H1 (cell line): ENCODE results near the gene KCNT1. TPM values are rescaled to one million over a fixed set of nuclear protein-coding genes. Genes with fewer than 3 reads are reported as not detected.

Experiments used
- CTCF ChIA-PET: fragments of 300-600 bp; sonication (Branson Sonifier 250); formaldehyde crosslinking; loops from one replicate; lab custom pipeline; 2021; ENCODE audit not compliant: partially characterized antibody; lab: Charles Lee
- POLR2A ChIA-PET: fragments of 300-600 bp; sonication (Branson Sonifier 250); formaldehyde crosslinking; loops from one replicate; lab custom pipeline; 2021; ENCODE audit warnings: inconsistent platforms; ENCODE audit not compliant: partially characterized antibody; lab: Charles Lee
- DNase-seq, 2 experiments: peaks; one replicate each; pipeline versions ENCODE4 v3.0.0 to v3.0.0-alpha.2; 2010 to 2022; ENCODE audit warnings: low spot score in 2 of 2, low read depth in 1 of 2, mixed read lengths in 1 of 2
- FAIRE-seq: peaks from 2 replicates; lab custom pipeline; 2011; peaks lifted over from hg19 to GRCh38; lab: Jason Lieb, UNC
- H2AFZ ChIP-seq: 2 replicates; pipeline ENCODE4 v1.8.1; 2012; ENCODE audit warnings: low read length, inconsistent platforms
- H2AK5ac ChIP-seq: 2 replicates; pipeline ENCODE4 v1.6.1; 2013; ENCODE audit warnings: low read depth, low read length
- H2BK120ac ChIP-seq: replicated peaks from 2 replicates; pipeline ENCODE3; 2013; ENCODE audit warnings: low read depth, low read length, inconsistent platforms
- H2BK12ac ChIP-seq: 2 replicates; pipeline ENCODE4 v1.6.1; 2013; ENCODE audit warnings: low read depth, low read length
- H2BK15ac ChIP-seq: 2 replicates; pipeline ENCODE4 v1.6.1; 2013; ENCODE audit warnings: low read length
- H2BK20ac ChIP-seq: 2 replicates; pipeline ENCODE4 v1.6.1; 2013; ENCODE audit warnings: low read length
- H2BK5ac ChIP-seq: 2 replicates; pipeline ENCODE4 v1.6.1; 2013; ENCODE audit warnings: low read depth, low read length
- H3K14ac ChIP-seq: 2 replicates; pipeline ENCODE4 v1.6.1; 2013; ENCODE audit warnings: inconsistent platforms; ENCODE audit not compliant: insufficient read length
- H3K18ac ChIP-seq: 2 replicates; pipeline ENCODE4 v1.6.1; 2013; ENCODE audit warnings: low read length; ENCODE audit errors: extremely low read depth
- H3K23ac ChIP-seq: 2 replicates; pipeline ENCODE4 v1.6.1; 2013; ENCODE audit warnings: inconsistent platforms; ENCODE audit not compliant: insufficient read length
- H3K23me2 ChIP-seq: 2 replicates; pipeline ENCODE4 v1.6.1; 2013; ENCODE audit warnings: low read depth, low read length
- H3K27ac ChIP-seq: 2 replicates; pipeline ENCODE4 v1.6.1; 2011; ENCODE audit warnings: low read depth, low read length, inconsistent platforms
- H3K27me3 ChIP-seq, 4 experiments: replicated peaks in 1 of 4; 1 replicate in 1 of 4; 2 replicates in 3 of 4; pipeline versions ENCODE4 v1.6.1 to v1.8.1; 2011 to 2013; ENCODE audit warnings: low read length in 3 of 4, mild to moderate bottlenecking in 3 of 4, inconsistent platforms in 2 of 4, mixed read lengths in 2 of 4, moderate library complexity in 1 of 4; ENCODE audit not compliant: control insufficient read depth in 3 of 4, insufficient read depth in 3 of 4; ENCODE audit errors: extremely low read depth in 1 of 4
- H3K36me3 ChIP-seq, 4 experiments: 2 replicates each; pipeline versions ENCODE4 v1.6.1 to v1.8.1; 2011 to 2013; ENCODE audit warnings: mild to moderate bottlenecking in 4 of 4, low read length in 3 of 4, moderate library complexity in 2 of 4, control low read depth in 1 of 4, inconsistent platforms in 1 of 4; ENCODE audit not compliant: insufficient read depth in 4 of 4, control insufficient read depth in 2 of 4
- H3K4ac ChIP-seq: replicated peaks from 2 replicates; pipeline ENCODE3; 2013; ENCODE audit warnings: low read length, low read depth, mixed read lengths, inconsistent platforms; ENCODE audit not compliant: insufficient read length
- H3K4me1 ChIP-seq, 4 experiments: replicated peaks in 1 of 4; 1 replicate in 1 of 4; 2 replicates in 3 of 4; pipeline versions ENCODE4 v1.6.1 to v1.8.1; 2011 to 2013; ENCODE audit warnings: low read length in 3 of 4, inconsistent platforms in 2 of 4, mixed read lengths in 1 of 4; ENCODE audit not compliant: insufficient read depth in 4 of 4, control insufficient read depth in 3 of 4
- H3K4me2 ChIP-seq, 2 experiments: 2 replicates each; pipeline versions ENCODE4 v1.6.1 to v1.8.1; 2011 to 2013; ENCODE audit warnings: low read depth in 2 of 2, low read length in 2 of 2, control low read depth in 1 of 2, inconsistent platforms in 1 of 2, mild to moderate bottlenecking in 1 of 2; ENCODE audit not compliant: insufficient read depth in 1 of 2
- H3K4me3 ChIP-seq, 4 experiments: fragments of 200-600, 300-600 bp in 1 of 4; sonication (generic), shearing (Covaris generic), sonication (Bioruptor Twin) in 1 of 4; 2 replicates each; pipeline versions ENCODE4 v1.5.1 to v1.8.1; 2011 to 2016; ENCODE audit warnings: low read length in 4 of 4, low read depth in 3 of 4, control low read depth in 2 of 4, inconsistent platforms in 2 of 4, mild to moderate bottlenecking in 2 of 4, mixed read lengths in 1 of 4, moderate library complexity in 1 of 4; ENCODE audit not compliant: insufficient read depth in 2 of 4; ENCODE audit errors: extremely low read depth in 1 of 4
- H3K56ac ChIP-seq: replicated peaks from 2 replicates; pipeline ENCODE3; 2013; ENCODE audit warnings: low read depth, mild to moderate bottlenecking, mixed read lengths, low read length, inconsistent platforms; ENCODE audit not compliant: insufficient read length
- H3K79me1 ChIP-seq: 2 replicates; pipeline ENCODE4 v1.6.1; 2013; ENCODE audit warnings: low read depth, low read length, control low read depth
- H3K79me2 ChIP-seq, 2 experiments: 2 replicates each; pipeline versions ENCODE4 v1.6.1 to v1.8.1; 2012 to 2013; ENCODE audit warnings: low read length in 2 of 2, mild to moderate bottlenecking in 2 of 2, inconsistent platforms in 1 of 2; ENCODE audit not compliant: insufficient read depth in 2 of 2, control insufficient read depth in 1 of 2
- H3K9ac ChIP-seq, 4 experiments: replicated peaks in 1 of 4; 1 replicate in 1 of 4; 2 replicates in 3 of 4; pipeline versions ENCODE4 v1.6.1 to v1.8.1; 2011 to 2013; ENCODE audit warnings: low read depth in 3 of 4, low read length in 3 of 4, control low read depth in 2 of 4, mild to moderate bottlenecking in 2 of 4, moderate library complexity in 2 of 4, inconsistent platforms in 1 of 4; ENCODE audit errors: extremely low read depth in 1 of 4
- H3K9me3 ChIP-seq, 2 experiments: 2 replicates each; pipeline versions ENCODE4 v1.6.1 to v1.8.1; 2012 to 2013; ENCODE audit warnings: mild to moderate bottlenecking in 2 of 2, moderate library complexity in 2 of 2, control low read depth in 1 of 2, inconsistent platforms in 1 of 2, low read depth in 1 of 2, low read length in 1 of 2, mixed read lengths in 1 of 2; ENCODE audit not compliant: insufficient read depth in 2 of 2
- H4K20me1 ChIP-seq, 2 experiments: replicated peaks in 1 of 2; 2 replicates each; pipeline versions ENCODE3 to v1.8.1; 2011 to 2013; ENCODE audit warnings: inconsistent platforms in 2 of 2, low read length in 2 of 2, mild to moderate bottlenecking in 1 of 2; ENCODE audit not compliant: insufficient read depth in 2 of 2, control insufficient read depth in 1 of 2
- H4K5ac ChIP-seq: 2 replicates; pipeline ENCODE4 v1.6.1; 2013; ENCODE audit warnings: low read length, low read depth, mixed read lengths, inconsistent platforms; ENCODE audit not compliant: insufficient read length
- H4K8ac ChIP-seq: 2 replicates; pipeline ENCODE4 v1.8.0; 2013; ENCODE audit warnings: mild to moderate bottlenecking, moderate library complexity, low read length, inconsistent platforms; ENCODE audit not compliant: insufficient read depth; ENCODE audit errors: extremely low read depth
- H4K91ac ChIP-seq: replicated peaks from 2 replicates; pipeline ENCODE3; 2013; ENCODE audit warnings: low read length, mixed read lengths, inconsistent platforms; ENCODE audit not compliant: insufficient read length
- SUZ12 ChIP-seq: fragments of 200-600 bp; sonication (generic); IDR thresholded peaks from 2 replicates; pipeline ENCODE4 v1.6.1; 2012; ENCODE audit warnings: mild to moderate bottlenecking, inconsistent platforms, low read length, moderate library complexity, mixed read lengths
- WGBS, 2 experiments: shearing (Covaris generic) in 1 of 2; methylation state at CpG; one replicate each; pipeline versions ENCODE4 v1.1.6 to v1.1.7; 2013 to 2015; ENCODE audit warnings: low lambda C conversion rate in 2 of 2, mixed read lengths in 2 of 2, inconsistent platforms in 1 of 2, low coverage in 1 of 2, missing lambda C conversion rate in 1 of 2; ENCODE audit not compliant: insufficient replicate concordance in 2 of 2, insufficient coverage in 1 of 2, insufficient read length in 1 of 2; ENCODE audit errors: extremely low coverage in 1 of 2, missing lambda C conversion rate in 1 of 2; 5-methylcytosine and 5-hydroxymethylcytosine counted together
- polyA plus RNA-seq, 7 experiments: library from polyadenylated mRNA; depleted of rRNA in 3 of 7; stranded (reverse) in 5 of 7; unstranded in 2 of 7; fragments of >200 nt in 5 of 7; fragments of 200-250 nt in 2 of 7; gene quantifications; 1 replicate in 5 of 7; 2 replicates in 1 of 7; 4 replicates in 1 of 7; pipeline versions ENCODE4 v1.2.1 to v1.2.3, GENCODE V29; 2011 to 2013; ENCODE audit warnings: missing spikeins in 2 of 7, mixed read lengths in 2 of 7
- total RNA-seq: library from RNA; stranded (reverse); fragmentation: NEBNext Ultra II Directional; extraction: Animal tissue kit (Norgen Biotek cat#: 25700); gene quantifications from 2 replicates; pipeline ENCODE4 v1.2.1, GENCODE V29; 2021

KCNT1 gene
- total and polyA plus RNA-seq, 2 of the 8 experiments (the other 6 are each of a cell fraction or from before 2014, with no cell fraction given): 0.13 to 0.20 TPM

- H3K14ac ChIP-seq: no peak overlapping the region
- H4K8ac ChIP-seq: peak overlapping the region; percentile 63; the same call in 1 of the 2 replicates
- no peak for TF ChIP-seq SUZ12
Observed at GRCh38 chr9:135826188-135826545, 124.2 kb downstream of the KCNT1 start.

More at GRCh38 chr9:135826188-135826545, 124.2 kb downstream of the KCNT1 start:
- no peak overlapping the region for H4K91ac ChIP-seq
- DNase-seq (no peak), FAIRE-seq (no peak)
- no peaks in the 10 kb centered on the region for H3K4me1 ChIP-seq
- no peak overlapping the region for H3K4ac ChIP-seq
- H3K36me3 ChIP-seq: peaks cover 19 to 28% (median 26%) of the 10 kb centered on the region in 4 experiments
- no peak overlapping the region for H2BK120ac ChIP-seq
- H3K4me3 ChIP-seq: no peak overlapping the region
- H3K9me3 ChIP-seq: no peaks in the 10 kb centered on the region
- WGBS, 2 experiments: 99% methylated on average over 9 of the region's 14 CpGs; no CpG with 5 or more reads in 1 of the 2 experiments
- H2AFZ ChIP-seq: no peak overlapping the region
- H3K9ac ChIP-seq: no peak overlapping the region
- ChIA-PET CTCF (interaction anchor here (0.9 to 1.0 kb wide), 2 partner anchors 24 to 124 kb away, joined by 3 read pairs; partner anchors contain the start of gene KCNT1), POLR2A (interaction anchor here (0.8 kb wide), 1 partner anchor 13 kb away, joined by 3 read pairs; no protein-coding TSS in a partner anchor)
- no peaks in the 10 kb centered on the region for H3K27me3 ChIP-seq
- no peak overlapping the region for H2BK15ac ChIP-seq
- H3K23ac ChIP-seq: no peak overlapping the region
- H3K79me2 ChIP-seq: peaks cover 0 to 42% of the 10 kb centered on the region in 2 experiments; a peak in 2 of 4 replicates
- no peak overlapping the region for H3K27ac ChIP-seq
- H3K4me2 ChIP-seq: no peak overlapping the region
- no peak overlapping the region for H2BK5ac ChIP-seq
- H2AK5ac ChIP-seq: no peak overlapping the region
- no peak overlapping the region for H2BK20ac ChIP-seq
- H3K23me2 ChIP-seq: no peaks in the 10 kb centered on the region
- H4K20me1 ChIP-seq: peaks cover 2 to 10% of the 10 kb centered on the region in 2 experiments
- H3K79me1 ChIP-seq: peaks cover 8% of the 10 kb centered on the region; the same call in 1 of the 2 replicates
- no peak overlapping the region for H4K5ac ChIP-seq
- H3K56ac ChIP-seq: peak overlapping the region; percentile 14
- no peak overlapping the region for H2BK12ac ChIP-seq
- no peak overlapping the region for H3K18ac ChIP-seq
